GM19463 (cell line): ENCODE data around the gene TST.

Source experiments
- ATAC-seq: cut with Tn5 transposase; IDR thresholded peaks from one replicate; pipeline ENCODE4 v1.9.1; 2021; ENCODE audit warnings: mild to moderate bottlenecking, moderate library complexity; ENCODE audit not compliant: unreplicated experiment

Gene TST

GRCh38 chr22:37016134-37016910 lies 2.9 kb downstream of the TST start:
- no peak for ATAC-seq

- ATAC-seq, result no peak
Observed at GRCh38 chr22:37015587-37015878, 3.7 kb downstream of the TST start.

- ATAC-seq, result no peak
Observed at GRCh38 chr22:37014835-37015586, 4.2 kb downstream of the TST start.

GRCh38 chr22:37014415-37014806 lies 4.8 kb downstream of the TST start:
- ATAC-seq, result no peak

- no peak for ATAC-seq
Observed at GRCh38 chr22:37012956-37013355, 6.3 kb downstream of the TST start.

- ATAC-seq, result no peak
Observed at GRCh38 chr22:37012262-37012904, 6.9 kb downstream of the TST start.

GRCh38 chr22:37011472-37011871 lies 7.8 kb downstream of the TST start:
- ATAC-seq, result no peak

GRCh38 chr22:37010976-37011375 lies 8.3 kb downstream of the TST start:
- ATAC-seq, result no peak

- no peak for ATAC-seq
Observed at GRCh38 chr22:37010174-37010573, 9.1 kb downstream of the TST start.

- ATAC-seq, result no peak
Observed at GRCh38 chr22:37009490-37009889, 9.8 kb downstream of the TST start.

GRCh38 chr22:37008365-37008764 lies 10.9 kb downstream of the TST start:
- ATAC-seq, result no peak

- no peak for ATAC-seq
Observed at GRCh38 chr22:37007651-37008050, 11.6 kb downstream of the TST start.

- ATAC-seq, result no peak
Observed at GRCh38 chr22:37002633-37003032, 16.6 kb downstream of the TST start.

GRCh38 chr22:37001826-37002225 lies 17.4 kb downstream of the TST start:
- no peak for ATAC-seq

GRCh38 chr22:37000676-37001534 lies 18.3 kb downstream of the TST start:
- ATAC-seq, result no peak

GRCh38 chr22:36999463-36999862 lies 19.8 kb downstream of the TST start:
- ATAC-seq, result no peak

GRCh38 chr22:36998620-36999351 lies 20.5 kb downstream of the TST start:
- ATAC-seq, result no peak

- no peak for ATAC-seq
Observed at GRCh38 chr22:36997746-36998145, 21.5 kb downstream of the TST start.

- ATAC-seq, result no peak
Observed at GRCh38 chr22:36991206-36991605, 28.0 kb downstream of the TST start.

GRCh38 chr22:36990457-36990856 lies 28.8 kb downstream of the TST start:
- no peak for ATAC-seq
